GM12873 (cell line): ENCODE results near the gene SYNDIG1L.
A peak's percentile ranks its signal among the peaks of the same experiment; 100 is the strongest.

Source experiments
- CTCF ChIP-seq: IDR thresholded peaks from 2 replicates; pipeline ENCODE4 v1.5.1; 2012; ENCODE audit warnings: low read depth, mild to moderate bottlenecking, moderate library complexity, low read length, control low read depth; ENCODE audit not compliant: insufficient read depth; ENCODE audit errors: missing control alignments

SYNDIG1L gene

GRCh38 chr14:74403619-74404417 lies 22.2 kb downstream of the SYNDIG1L start:
- TF ChIP-seq CTCF: no peak

- TF ChIP-seq CTCF: no peak
Measured at GRCh38 chr14:74402401-74403251, 23.4 kb downstream of the SYNDIG1L start.

GRCh38 chr14:74401504-74402241 lies 24.3 kb downstream of the SYNDIG1L start:
- no peak for TF ChIP-seq CTCF

- no peak for TF ChIP-seq CTCF
Measured at GRCh38 chr14:74400919-74401503, 25.0 kb downstream of the SYNDIG1L start.

- TF ChIP-seq CTCF: peak; percentile 4
Measured at GRCh38 chr14:74400031-74400685, 25.9 kb downstream of the SYNDIG1L start.

GRCh38 chr14:74395094-74395493 lies 30.9 kb downstream of the SYNDIG1L start:
- no peak for TF ChIP-seq CTCF
